Right kidney (tissue), 9 donors: Measurements from ENCODE around the gene HSPB7.
A peak's percentile ranks its signal among the peaks of the same experiment; 100 is the strongest.
"Not testable (repeated sequence)": the region's sequence is repeated elsewhere in the genome, so short reads cannot be mapped to it uniquely, and the experiment has no call there.

Experiments used
- DNase-seq: peaks from one replicate; pipeline ENCODE4 v3.0.0-alpha.2; 2016
- long read RNA-seq, 8 donors: transcript quantifications; one replicate each; lab custom pipeline, GENCODE V29; 2026

The HSPB7 gene
- long read RNA-seq, donor 1, partial matches to known transcripts, result 0 of 1 reads
- long read RNA-seq, donor 1, other reads (novel, unspliced or antisense), result 0 of 1 reads
- long read RNA-seq, donor 2, result 0 reads
- long read RNA-seq, donor 3, result 0 reads
- long read RNA-seq, donor 4, partial matches to known transcripts, result 0 of 5 reads
- long read RNA-seq, donor 4, other reads (novel, unspliced or antisense), result 5 of 5 reads
- long read RNA-seq, donor 5, partial matches to known transcripts, result 12 of 12 reads
- long read RNA-seq, donor 5, other reads (novel, unspliced or antisense), result 0 of 12 reads
- long read RNA-seq, donor 6, partial matches to known transcripts, result 0 of 2 reads
- long read RNA-seq, donor 6, other reads (novel, unspliced or antisense), result 0 of 2 reads
- long read RNA-seq, donor 7, partial matches to known transcripts, result 0 of 2 reads
- long read RNA-seq, donor 7, other reads (novel, unspliced or antisense), result 0 of 2 reads
- long read RNA-seq, donor 8, partial matches to known transcripts, result 6 of 7 reads
- long read RNA-seq, donor 8, other reads (novel, unspliced or antisense), result 0 of 7 reads

GRCh38 chr1:16017461-16018303, at the start of gene HSPB7:
Gene HSPB7, minus strand, starts transcription at chr1:16018043. Its CDS starts 80 bp downstream, at chr1:16017963.
- DNase-seq, result peak; percentile 76

GRCh38 chr1:16067127-16067768, 49.4 kb upstream of the HSPB7 start:
- no peak for DNase-seq

GRCh38 chr1:16066245-16066644, 48.4 kb upstream of the HSPB7 start:
- DNase-seq, result no peak

- DNase-seq, result no peak
These were observed 47.4 kb upstream of the HSPB7 start for GRCh38 chr1:16065269-16065576.

- no peak for DNase-seq
These were observed 46.9 kb upstream of the HSPB7 start for GRCh38 chr1:16064536-16065268.

- no peak for DNase-seq
These were observed 46.1 kb upstream of the HSPB7 start for GRCh38 chr1:16063921-16064320.

- no peak for DNase-seq
These were observed 45.5 kb upstream of the HSPB7 start for GRCh38 chr1:16063226-16063829.

- not testable (repeated sequence) for DNase-seq
These were observed 44.8 kb upstream of the HSPB7 start for GRCh38 chr1:16062687-16063075.

GRCh38 chr1:16061989-16062686, 44.3 kb upstream of the HSPB7 start:
- not testable (repeated sequence) for DNase-seq

GRCh38 chr1:16061266-16061665, 43.4 kb upstream of the HSPB7 start:
- no peak for DNase-seq

- DNase-seq, result not testable (repeated sequence)
These were observed 40.7 kb upstream of the HSPB7 start for GRCh38 chr1:16058394-16059120.

- not testable (repeated sequence) for DNase-seq
These were observed 39.6 kb upstream of the HSPB7 start for GRCh38 chr1:16057314-16057915.

- not testable (repeated sequence) for DNase-seq
These were observed 38.7 kb upstream of the HSPB7 start for GRCh38 chr1:16056521-16056912.

- DNase-seq, result peak; percentile 79
These were observed 38.0 kb upstream of the HSPB7 start for GRCh38 chr1:16055613-16056520.

GRCh38 chr1:16054598-16055540, 37.0 kb upstream of the HSPB7 start:
- DNase-seq, result no peak

GRCh38 chr1:16053781-16054502, 36.1 kb upstream of the HSPB7 start:
- no peak for DNase-seq

- not testable (repeated sequence) for DNase-seq
These were observed 34.1 kb upstream of the HSPB7 start for GRCh38 chr1:16051949-16052348.
